Neural cell (in vitro differentiated cells): ENCODE data around the gene AP5B1. TPM values are rescaled to one million over a fixed set of nuclear protein-coding genes. Genes with fewer than 3 reads are reported as not detected.

Experiments
- H2AFZ ChIP-seq: fragments of 200-600, 300-800 bp; sonication (generic), shearing (Covaris generic); 2 replicates; pipeline ENCODE4 v1.6.0; 2014; ENCODE audit warnings: low read depth, mild to moderate bottlenecking, antibody characterized with exemption, low read length, moderate library complexity
- H3F3A ChIP-seq: fragments of 200-600 bp; shearing (Covaris generic); 2 replicates; pipeline ENCODE4 v1.6.1; 2016; ENCODE audit warnings: mild to moderate bottlenecking, moderate library complexity, mixed read lengths, antibody characterized with exemption, low read length; ENCODE audit not compliant: insufficient read depth, poor library complexity, severe bottlenecking
- H3K27ac ChIP-seq: fragments of 200-600, 300-800 bp; sonication (generic), shearing (Covaris generic); 2 replicates; pipeline ENCODE4 v1.5.1; 2014; ENCODE audit warnings: mild to moderate bottlenecking, low read length, moderate library complexity
- H3K27me3 ChIP-seq: fragments of 300-800, 200-600 bp; sonication (generic), shearing (Covaris generic); 2 replicates; pipeline ENCODE4 v1.6.0; 2014; ENCODE audit warnings: mild to moderate bottlenecking, low read depth, low read length, moderate library complexity; ENCODE audit not compliant: insufficient read depth
- H3K36me3 ChIP-seq: fragments of 300-800, 200-600 bp; sonication (generic), shearing (Covaris generic); 2 replicates; pipeline ENCODE4 v1.5.1; 2014; ENCODE audit warnings: mild to moderate bottlenecking, antibody characterized with exemption, low read length, moderate library complexity; ENCODE audit not compliant: insufficient read depth
- H3K4me2 ChIP-seq: fragments of 300-800, 200-600 bp; sonication (generic), shearing (Covaris generic); 2 replicates; pipeline ENCODE4 v1.6.0; 2014; ENCODE audit warnings: mild to moderate bottlenecking, low read length
- H3K4me3 ChIP-seq: fragments of 300-800, 200-600 bp; sonication (generic), shearing (Covaris generic); 2 replicates; pipeline ENCODE4 v1.5.1; 2014; ENCODE audit warnings: mild to moderate bottlenecking, low read length, moderate library complexity
- H3K79me2 ChIP-seq: fragments of 200-600 bp; shearing (Covaris generic); replicated peaks from 2 replicates; pipeline ENCODE4 v1.6.0; 2014; ENCODE audit warnings: mild to moderate bottlenecking, low read length, moderate library complexity; ENCODE audit not compliant: insufficient read depth
- H3K9ac ChIP-seq: fragments of 300-800, 200-600 bp; sonication (generic), shearing (Covaris generic); 2 replicates; pipeline ENCODE4 v1.6.1; 2016; ENCODE audit warnings: mild to moderate bottlenecking, low read length, mixed read lengths
- H3K9me2 ChIP-seq: fragments of 200-600 bp; shearing (Covaris generic); 2 replicates; pipeline ENCODE4 v1.6.1; 2016; ENCODE audit warnings: mild to moderate bottlenecking, low read length, mixed read lengths; ENCODE audit not compliant: insufficient read depth
- H3K9me3 ChIP-seq: fragments of 200-600, 300-800 bp; sonication (generic), shearing (Covaris generic); 2 replicates; pipeline ENCODE4 v1.6.1; 2016; ENCODE audit warnings: mild to moderate bottlenecking, mixed run types, low read length, moderate library complexity, mixed read lengths
- H4K20me1 ChIP-seq: fragments of 200-600 bp; shearing (Covaris generic); 2 replicates; pipeline ENCODE4 v1.6.1; 2016; ENCODE audit warnings: mild to moderate bottlenecking, mixed run types; ENCODE audit not compliant: insufficient read depth
- EP300 ChIP-seq: fragments of 450-650 bp; conservative IDR thresholded peaks from 2 replicates; pipeline ENCODE4 v1.6.1; 2014; ENCODE audit warnings: antibody characterized with exemption, mild to moderate bottlenecking, moderate library complexity; ENCODE audit not compliant: poor library complexity, severe bottlenecking
- EZH2 ChIP-seq: fragments of 200-600, 300-800 bp; shearing (Covaris generic), sonication (generic); IDR thresholded peaks from 2 replicates; pipeline ENCODE4 v1.6.1; 2014; ENCODE audit warnings: antibody characterized with exemption, low read length, borderline replicate concordance, mild to moderate bottlenecking; ENCODE audit not compliant: insufficient read depth, poor library complexity, severe bottlenecking
- MXI1 ChIP-seq: fragments of 450-650 bp; conservative IDR thresholded peaks from 2 replicates; pipeline ENCODE4 v1.6.1; 2014; ENCODE audit warnings: antibody characterized with exemption, mild to moderate bottlenecking; ENCODE audit not compliant: poor library complexity, severe bottlenecking
- POLR2AphosphoS5 ChIP-seq: IDR thresholded peaks from 2 replicates; pipeline ENCODE4 v1.6.1; 2012
- RAD21 ChIP-seq: fragments of 450-650 bp; conservative IDR thresholded peaks from 2 replicates; pipeline ENCODE4 v1.6.1; 2014; ENCODE audit warnings: antibody characterized with exemption, mild to moderate bottlenecking, moderate library complexity
- SMC3 ChIP-seq: fragments of 450-650 bp; conservative IDR thresholded peaks from 2 replicates; pipeline ENCODE4 v1.6.1; 2014; ENCODE audit warnings: antibody characterized with exemption, mild to moderate bottlenecking, moderate library complexity; ENCODE audit not compliant: poor library complexity
- TAF1 ChIP-seq: IDR thresholded peaks from 2 replicates; pipeline ENCODE4 v1.6.1; 2012; ENCODE audit warnings: low read depth
- polyA plus RNA-seq: library from polyadenylated mRNA; depleted of rRNA; stranded (reverse); fragments of >200 nt; gene quantifications from 2 replicates; pipeline ENCODE4 v1.2.3, GENCODE V29; 2014
- TF ChIP-seq, protein P1 (sequence below): fragments of 450-650 bp; IDR thresholded peaks from 2 replicates; pipeline ENCODE4 v1.5.1; 2014; ENCODE audit warnings: antibody characterized with exemption, mild to moderate bottlenecking, moderate library complexity; ENCODE audit not compliant: poor library complexity, severe bottlenecking
- TF ChIP-seq, protein P2 (sequence below): IDR thresholded peaks from 2 replicates; pipeline ENCODE4 v1.6.1; 2012; ENCODE audit warnings: borderline replicate concordance

The AP5B1 gene
- polyA plus RNA-seq, 1 donor from 2014 or later, result 0.52 TPM

DNA sequence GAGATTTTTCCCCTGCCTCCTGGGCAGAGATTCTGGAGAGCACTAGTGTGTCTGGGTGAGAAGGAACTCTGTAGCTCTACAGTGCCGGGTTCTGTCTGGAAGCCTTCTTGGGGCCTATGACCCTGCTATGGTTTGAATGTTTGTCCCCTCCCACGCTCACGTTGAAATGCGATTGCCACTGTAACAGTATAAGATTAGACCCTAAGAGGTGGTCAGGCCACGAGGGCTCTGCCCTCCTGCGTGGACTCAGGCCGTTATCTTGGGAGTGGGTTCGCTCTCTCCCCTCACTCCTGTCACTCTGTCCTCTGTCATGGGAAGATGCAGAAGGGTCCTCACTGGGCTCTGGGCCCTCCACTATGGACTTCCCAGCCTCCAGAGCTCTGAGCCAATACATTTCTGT, 3.5 kb downstream of the AP5B1 start:
- TF ChIP-seq RAD21 (no peak), SMC3 (no peak), EZH2 (no peak), MXI1 (no peak), EP300 (no peak), TAF1 (no peak), POLR2AphosphoS5 (no peak)
- TF ChIP-seq, protein P1, sequence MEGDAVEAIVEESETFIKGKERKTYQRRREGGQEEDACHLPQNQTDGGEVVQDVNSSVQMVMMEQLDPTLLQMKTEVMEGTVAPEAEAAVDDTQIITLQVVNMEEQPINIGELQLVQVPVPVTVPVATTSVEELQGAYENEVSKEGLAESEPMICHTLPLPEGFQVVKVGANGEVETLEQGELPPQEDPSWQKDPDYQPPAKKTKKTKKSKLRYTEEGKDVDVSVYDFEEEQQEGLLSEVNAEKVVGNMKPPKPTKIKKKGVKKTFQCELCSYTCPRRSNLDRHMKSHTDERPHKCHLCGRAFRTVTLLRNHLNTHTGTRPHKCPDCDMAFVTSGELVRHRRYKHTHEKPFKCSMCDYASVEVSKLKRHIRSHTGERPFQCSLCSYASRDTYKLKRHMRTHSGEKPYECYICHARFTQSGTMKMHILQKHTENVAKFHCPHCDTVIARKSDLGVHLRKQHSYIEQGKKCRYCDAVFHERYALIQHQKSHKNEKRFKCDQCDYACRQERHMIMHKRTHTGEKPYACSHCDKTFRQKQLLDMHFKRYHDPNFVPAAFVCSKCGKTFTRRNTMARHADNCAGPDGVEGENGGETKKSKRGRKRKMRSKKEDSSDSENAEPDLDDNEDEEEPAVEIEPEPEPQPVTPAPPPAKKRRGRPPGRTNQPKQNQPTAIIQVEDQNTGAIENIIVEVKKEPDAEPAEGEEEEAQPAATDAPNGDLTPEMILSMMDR, result no peak
- TF ChIP-seq, protein P2, sequence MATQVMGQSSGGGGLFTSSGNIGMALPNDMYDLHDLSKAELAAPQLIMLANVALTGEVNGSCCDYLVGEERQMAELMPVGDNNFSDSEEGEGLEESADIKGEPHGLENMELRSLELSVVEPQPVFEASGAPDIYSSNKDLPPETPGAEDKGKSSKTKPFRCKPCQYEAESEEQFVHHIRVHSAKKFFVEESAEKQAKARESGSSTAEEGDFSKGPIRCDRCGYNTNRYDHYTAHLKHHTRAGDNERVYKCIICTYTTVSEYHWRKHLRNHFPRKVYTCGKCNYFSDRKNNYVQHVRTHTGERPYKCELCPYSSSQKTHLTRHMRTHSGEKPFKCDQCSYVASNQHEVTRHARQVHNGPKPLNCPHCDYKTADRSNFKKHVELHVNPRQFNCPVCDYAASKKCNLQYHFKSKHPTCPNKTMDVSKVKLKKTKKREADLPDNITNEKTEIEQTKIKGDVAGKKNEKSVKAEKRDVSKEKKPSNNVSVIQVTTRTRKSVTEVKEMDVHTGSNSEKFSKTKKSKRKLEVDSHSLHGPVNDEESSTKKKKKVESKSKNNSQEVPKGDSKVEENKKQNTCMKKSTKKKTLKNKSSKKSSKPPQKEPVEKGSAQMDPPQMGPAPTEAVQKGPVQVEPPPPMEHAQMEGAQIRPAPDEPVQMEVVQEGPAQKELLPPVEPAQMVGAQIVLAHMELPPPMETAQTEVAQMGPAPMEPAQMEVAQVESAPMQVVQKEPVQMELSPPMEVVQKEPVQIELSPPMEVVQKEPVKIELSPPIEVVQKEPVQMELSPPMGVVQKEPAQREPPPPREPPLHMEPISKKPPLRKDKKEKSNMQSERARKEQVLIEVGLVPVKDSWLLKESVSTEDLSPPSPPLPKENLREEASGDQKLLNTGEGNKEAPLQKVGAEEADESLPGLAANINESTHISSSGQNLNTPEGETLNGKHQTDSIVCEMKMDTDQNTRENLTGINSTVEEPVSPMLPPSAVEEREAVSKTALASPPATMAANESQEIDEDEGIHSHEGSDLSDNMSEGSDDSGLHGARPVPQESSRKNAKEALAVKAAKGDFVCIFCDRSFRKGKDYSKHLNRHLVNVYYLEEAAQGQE, result no peak
- H2AFZ ChIP-seq, result no peak overlapping the region

DNA sequence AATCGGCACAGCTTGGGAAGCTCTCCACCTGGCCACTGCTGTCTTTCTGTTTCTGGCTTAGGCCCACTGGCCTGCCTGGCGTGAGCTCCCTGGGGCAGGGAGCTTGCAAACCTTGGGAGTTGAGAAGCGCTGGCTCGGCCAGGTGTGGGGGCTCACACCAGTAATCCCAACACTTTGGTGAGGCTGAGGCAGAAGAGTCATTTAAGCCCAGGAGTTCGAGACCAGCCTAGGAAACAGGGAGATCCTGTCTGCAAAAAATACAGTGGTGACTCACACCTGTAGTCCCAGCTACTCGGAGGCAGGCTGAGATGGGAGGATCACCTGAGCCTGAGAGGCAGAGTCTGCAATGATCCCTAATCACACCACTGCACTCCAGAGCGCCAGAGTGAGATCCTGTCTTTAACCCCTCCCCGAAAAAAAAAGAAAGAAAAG, 4.0 kb downstream of the AP5B1 start:
- H3F3A ChIP-seq, result no peaks in the 10 kb centered on the region
- H3K4me2 ChIP-seq, result no peak overlapping the region
- no peaks in the 10 kb centered on the region for H3K36me3 ChIP-seq
- H2AFZ ChIP-seq, result no peak overlapping the region
- no peaks in the 10 kb centered on the region for H3K9me2 ChIP-seq
- H3K27ac ChIP-seq, result no peak overlapping the region
- TF ChIP-seq EP300, result no peak
- H3K4me3 ChIP-seq, result no peak overlapping the region
- peaks cover 9% of the 10 kb centered on the region for H3K27me3 ChIP-seq
- no peaks in the 10 kb centered on the region for H3K79me2 ChIP-seq
- H4K20me1 ChIP-seq, result no peaks in the 10 kb centered on the region
- no peaks in the 10 kb centered on the region for H3K9me3 ChIP-seq
- no peak overlapping the region for H3K9ac ChIP-seq

More for the DNA sequence above, 3.5 kb downstream of the AP5B1 start:
- no peaks in the 10 kb centered on the region for H4K20me1 ChIP-seq
- no peak overlapping the region for H3K4me3 ChIP-seq
- no peak overlapping the region for H3K27ac ChIP-seq
- H3F3A ChIP-seq, result no peaks in the 10 kb centered on the region
- H3K9me3 ChIP-seq, result no peaks in the 10 kb centered on the region
- no peaks in the 10 kb centered on the region for H3K9me2 ChIP-seq
- H3K36me3 ChIP-seq, result no peaks in the 10 kb centered on the region
- no peak overlapping the region for H3K9ac ChIP-seq
- H3K4me2 ChIP-seq, result no peak overlapping the region
- H3K79me2 ChIP-seq, result no peaks in the 10 kb centered on the region
- H3K27me3 ChIP-seq, result peaks cover 13% of the 10 kb centered on the region

GRCh38 chr11:65776196-65776595, 4.6 kb downstream of the AP5B1 start:
- Histone ChIP-seq H3K79me2 (no peaks in the 10 kb centered on the region), H3K4me3 (no peak overlapping the region), H3K9ac (no peak overlapping the region), H3K9me2 (no peaks in the 10 kb centered on the region), H3K4me2 (no peak overlapping the region), H3K36me3 (no peaks in the 10 kb centered on the region), H2AFZ (no peak overlapping the region), H3K27me3 (peaks cover 4% of the 10 kb centered on the region), H4K20me1 (no peaks in the 10 kb centered on the region), H3F3A (no peaks in the 10 kb centered on the region), H3K9me3 (no peaks in the 10 kb centered on the region), H3K27ac (no peak overlapping the region)
- TF ChIP-seq SMC3, result no peak
- TF ChIP-seq, protein P1, result no peak
